ENCODE results near the gene YAF2. TPM values are rescaled to one million over a fixed set of nuclear protein-coding genes. Genes with fewer than 3 reads are reported as not detected.

The YAF2 gene
- total and polyA plus RNA-seq, 2 experiments from 2014 or later: 1.0 TPM

DNA sequence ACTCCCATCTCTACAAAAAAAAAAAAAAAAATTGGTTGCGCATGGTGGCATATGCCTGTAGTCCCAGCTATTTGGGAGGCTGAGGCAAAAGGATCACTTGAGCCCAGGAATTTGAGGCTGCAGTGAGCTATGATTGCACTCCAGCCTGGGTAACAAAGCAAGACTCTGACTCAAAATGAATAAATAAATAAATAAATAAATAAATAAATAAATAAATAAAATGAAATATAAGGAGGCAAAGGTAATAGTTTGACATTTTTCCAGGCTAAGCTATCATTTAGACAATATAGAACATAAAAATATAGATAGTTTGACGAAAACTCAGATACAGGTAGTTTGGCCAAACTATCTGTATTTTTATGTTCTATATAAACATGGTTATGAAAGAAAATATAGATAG, 47.4 kb upstream of the YAF2 start (continued):
- TF ChIP-seq, protein P1, sequence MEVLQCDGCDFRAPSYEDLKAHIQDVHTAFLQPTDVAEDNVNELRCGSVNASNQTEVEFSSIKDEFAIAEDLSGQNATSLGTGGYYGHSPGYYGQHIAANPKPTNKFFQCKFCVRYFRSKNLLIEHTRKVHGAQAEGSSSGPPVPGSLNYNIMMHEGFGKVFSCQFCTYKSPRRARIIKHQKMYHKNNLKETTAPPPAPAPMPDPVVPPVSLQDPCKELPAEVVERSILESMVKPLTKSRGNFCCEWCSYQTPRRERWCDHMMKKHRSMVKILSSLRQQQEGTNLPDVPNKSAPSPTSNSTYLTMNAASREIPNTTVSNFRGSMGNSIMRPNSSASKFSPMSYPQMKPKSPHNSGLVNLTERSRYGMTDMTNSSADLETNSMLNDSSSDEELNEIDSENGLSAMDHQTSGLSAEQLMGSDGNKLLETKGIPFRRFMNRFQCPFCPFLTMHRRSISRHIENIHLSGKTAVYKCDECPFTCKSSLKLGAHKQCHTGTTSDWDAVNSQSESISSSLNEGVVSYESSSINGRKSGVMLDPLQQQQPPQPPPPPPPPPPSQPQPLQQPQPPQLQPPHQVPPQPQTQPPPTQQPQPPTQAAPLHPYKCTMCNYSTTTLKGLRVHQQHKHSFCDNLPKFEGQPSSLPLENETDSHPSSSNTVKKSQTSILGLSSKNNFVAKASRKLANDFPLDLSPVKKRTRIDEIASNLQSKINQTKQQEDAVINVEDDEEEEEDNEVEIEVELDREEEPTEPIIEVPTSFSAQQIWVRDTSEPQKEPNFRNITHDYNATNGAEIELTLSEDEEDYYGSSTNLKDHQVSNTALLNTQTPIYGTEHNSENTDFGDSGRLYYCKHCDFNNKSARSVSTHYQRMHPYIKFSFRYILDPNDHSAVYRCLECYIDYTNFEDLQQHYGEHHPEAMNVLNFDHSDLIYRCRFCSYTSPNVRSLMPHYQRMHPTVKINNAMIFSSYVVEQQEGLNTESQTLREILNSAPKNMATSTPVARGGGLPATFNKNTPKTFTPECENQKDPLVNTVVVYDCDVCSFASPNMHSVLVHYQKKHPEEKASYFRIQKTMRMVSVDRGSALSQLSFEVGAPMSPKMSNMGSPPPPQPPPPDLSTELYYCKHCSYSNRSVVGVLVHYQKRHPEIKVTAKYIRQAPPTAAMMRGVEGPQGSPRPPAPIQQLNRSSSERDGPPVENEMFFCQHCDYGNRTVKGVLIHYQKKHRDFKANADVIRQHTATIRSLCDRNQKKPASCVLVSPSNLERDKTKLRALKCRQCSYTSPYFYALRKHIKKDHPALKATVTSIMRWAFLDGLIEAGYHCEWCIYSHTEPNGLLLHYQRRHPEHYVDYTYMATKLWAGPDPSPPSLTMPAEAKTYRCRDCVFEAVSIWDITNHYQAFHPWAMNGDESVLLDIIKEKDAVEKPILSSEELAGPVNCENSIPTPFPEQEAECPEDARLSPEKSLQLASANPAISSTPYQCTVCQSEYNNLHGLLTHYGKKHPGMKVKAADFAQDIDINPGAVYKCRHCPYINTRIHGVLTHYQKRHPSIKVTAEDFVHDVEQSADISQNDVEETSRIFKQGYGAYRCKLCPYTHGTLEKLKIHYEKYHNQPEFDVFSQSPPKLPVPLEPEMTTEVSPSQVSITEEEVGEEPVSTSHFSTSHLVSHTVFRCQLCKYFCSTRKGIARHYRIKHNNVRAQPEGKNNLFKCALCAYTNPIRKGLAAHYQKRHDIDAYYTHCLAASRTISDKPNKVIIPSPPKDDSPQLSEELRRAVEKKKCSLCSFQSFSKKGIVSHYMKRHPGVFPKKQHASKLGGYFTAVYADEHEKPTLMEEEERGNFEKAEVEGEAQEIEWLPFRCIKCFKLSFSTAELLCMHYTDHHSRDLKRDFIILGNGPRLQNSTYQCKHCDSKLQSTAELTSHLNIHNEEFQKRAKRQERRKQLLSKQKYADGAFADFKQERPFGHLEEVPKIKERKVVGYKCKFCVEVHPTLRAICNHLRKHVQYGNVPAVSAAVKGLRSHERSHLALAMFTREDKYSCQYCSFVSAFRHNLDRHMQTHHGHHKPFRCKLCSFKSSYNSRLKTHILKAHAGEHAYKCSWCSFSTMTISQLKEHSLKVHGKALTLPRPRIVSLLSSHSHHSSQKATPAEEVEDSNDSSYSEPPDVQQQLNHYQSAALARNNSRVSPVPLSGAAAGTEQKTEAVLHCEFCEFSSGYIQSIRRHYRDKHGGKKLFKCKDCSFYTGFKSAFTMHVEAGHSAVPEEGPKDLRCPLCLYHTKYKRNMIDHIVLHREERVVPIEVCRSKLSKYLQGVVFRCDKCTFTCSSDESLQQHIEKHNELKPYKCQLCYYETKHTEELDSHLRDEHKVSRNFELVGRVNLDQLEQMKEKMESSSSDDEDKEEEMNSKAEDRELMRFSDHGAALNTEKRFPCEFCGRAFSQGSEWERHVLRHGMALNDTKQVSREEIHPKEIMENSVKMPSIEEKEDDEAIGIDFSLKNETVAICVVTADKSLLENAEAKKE (CRISPR knock-in tag; IDR thresholded peaks at IDR 0.05): no peak
- TF ChIP-seq ZNF331 (CRISPR knock-in tag; IDR thresholded peaks at IDR 0.05; ENCODE audit: low read depth) (no peak), STAT1 (IDR thresholded peaks at IDR 0.05; ENCODE audit: unreplicated experiment) (no peak), CREB1 (CRISPR knock-in tag; IDR thresholded peaks at IDR 0.05; ENCODE audit: low read depth) (no peak)
- TF ChIP-seq, protein P2, sequence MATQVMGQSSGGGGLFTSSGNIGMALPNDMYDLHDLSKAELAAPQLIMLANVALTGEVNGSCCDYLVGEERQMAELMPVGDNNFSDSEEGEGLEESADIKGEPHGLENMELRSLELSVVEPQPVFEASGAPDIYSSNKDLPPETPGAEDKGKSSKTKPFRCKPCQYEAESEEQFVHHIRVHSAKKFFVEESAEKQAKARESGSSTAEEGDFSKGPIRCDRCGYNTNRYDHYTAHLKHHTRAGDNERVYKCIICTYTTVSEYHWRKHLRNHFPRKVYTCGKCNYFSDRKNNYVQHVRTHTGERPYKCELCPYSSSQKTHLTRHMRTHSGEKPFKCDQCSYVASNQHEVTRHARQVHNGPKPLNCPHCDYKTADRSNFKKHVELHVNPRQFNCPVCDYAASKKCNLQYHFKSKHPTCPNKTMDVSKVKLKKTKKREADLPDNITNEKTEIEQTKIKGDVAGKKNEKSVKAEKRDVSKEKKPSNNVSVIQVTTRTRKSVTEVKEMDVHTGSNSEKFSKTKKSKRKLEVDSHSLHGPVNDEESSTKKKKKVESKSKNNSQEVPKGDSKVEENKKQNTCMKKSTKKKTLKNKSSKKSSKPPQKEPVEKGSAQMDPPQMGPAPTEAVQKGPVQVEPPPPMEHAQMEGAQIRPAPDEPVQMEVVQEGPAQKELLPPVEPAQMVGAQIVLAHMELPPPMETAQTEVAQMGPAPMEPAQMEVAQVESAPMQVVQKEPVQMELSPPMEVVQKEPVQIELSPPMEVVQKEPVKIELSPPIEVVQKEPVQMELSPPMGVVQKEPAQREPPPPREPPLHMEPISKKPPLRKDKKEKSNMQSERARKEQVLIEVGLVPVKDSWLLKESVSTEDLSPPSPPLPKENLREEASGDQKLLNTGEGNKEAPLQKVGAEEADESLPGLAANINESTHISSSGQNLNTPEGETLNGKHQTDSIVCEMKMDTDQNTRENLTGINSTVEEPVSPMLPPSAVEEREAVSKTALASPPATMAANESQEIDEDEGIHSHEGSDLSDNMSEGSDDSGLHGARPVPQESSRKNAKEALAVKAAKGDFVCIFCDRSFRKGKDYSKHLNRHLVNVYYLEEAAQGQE (IDR thresholded peaks at IDR 0.05; ENCODE audit: unreplicated experiment): no peak

DNA sequence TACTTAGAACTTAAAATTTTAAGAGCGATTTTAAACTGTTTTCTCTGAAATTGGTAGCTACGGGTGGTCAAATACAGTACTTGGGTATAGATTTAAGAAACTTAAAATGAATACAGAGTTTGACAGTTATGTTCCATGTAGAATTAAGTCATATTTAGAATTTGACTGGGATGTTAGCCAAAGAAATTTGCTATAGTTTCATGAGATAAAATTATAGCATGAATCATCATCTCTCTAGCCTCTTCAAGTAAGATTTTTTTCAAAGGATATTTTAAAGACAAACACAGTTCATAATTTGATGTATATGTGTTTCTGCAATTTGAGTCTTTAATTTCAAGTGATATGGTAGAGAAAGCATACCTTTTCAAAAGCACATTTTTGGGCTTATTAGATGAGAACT, 46.8 kb upstream of the YAF2 start:
- no peaks in the 10 kb centered on the region for H3K27me3 Mint-ChIP-seq (ENCODE audit: insufficient read depth, low read depth, poor library complexity)
- no peak overlapping the region for H3K4me2 ChIP-seq
- H3K27ac Mint-ChIP-seq: no peak overlapping the region
- H3K27ac ChIP-seq (ENCODE audit: low read depth): no peak overlapping the region
- H3K4me3 ChIP-seq: no peak overlapping the region
- no peak for DNase-seq (ENCODE audit: low spot score)
- no peaks in the 10 kb centered on the region for H3K4me1 Mint-ChIP-seq
- H3K36me3 ChIP-seq (ENCODE audit: insufficient read depth): no peaks in the 10 kb centered on the region
- ATAC-seq: no peak
- no peaks in the 10 kb centered on the region for H3K9me3 Mint-ChIP-seq
- no peaks in the 10 kb centered on the region for H3F3A ChIP-seq (replicated peaks; ENCODE audit: low read depth)
- no peaks in the 10 kb centered on the region for H3K9me2 ChIP-seq (ENCODE audit: insufficient read depth)
- H3K79me2 ChIP-seq (replicated peaks; ENCODE audit: insufficient read depth): no peaks in the 10 kb centered on the region
- no peaks in the 10 kb centered on the region for H3K4me1 ChIP-seq (ENCODE audit: insufficient read depth)
- H2AFZ ChIP-seq: no peak overlapping the region
- H3K27me3 ChIP-seq (ENCODE audit: insufficient read depth): no peaks in the 10 kb centered on the region
- no peaks in the 10 kb centered on the region for H4K20me1 ChIP-seq (replicated peaks; ENCODE audit: insufficient read depth)
- no peak overlapping the region for H3K4me3 Mint-ChIP-seq
- H3K36me3 Mint-ChIP-seq (ENCODE audit: low read depth): no peaks in the 10 kb centered on the region
- TF ChIP-seq ZNF114 (CRISPR knock-in tag; IDR thresholded peaks at IDR 0.05) (no peak), EZH2phosphoT487 (IDR thresholded peaks at IDR 0.05; ENCODE audit: unreplicated experiment) (no peak), ZNF331 (CRISPR knock-in tag; IDR thresholded peaks at IDR 0.05; ENCODE audit: low read depth) (no peak), NANOG (IDR thresholded peaks at IDR 0.05; ENCODE audit: borderline replicate concordance) (no peak), JUNB (IDR thresholded peaks at IDR 0.05; ENCODE audit: unreplicated experiment) (no peak)
- TF ChIP-seq, protein P2 (IDR thresholded peaks at IDR 0.05; ENCODE audit: unreplicated experiment): no peak
